ENCODE results near the gene SH3BP1.

SH3BP1 gene

GRCh38 chr22:37632174-37633088 is 7.0 kb upstream of the SH3BP1 start:
- no peaks in the 10 kb centered on the region for H3K27me3 ChIP-seq (replicated peaks; ENCODE audit: control insufficient read depth, insufficient read depth, low read length)
- TF ChIP-seq, protein P1, sequence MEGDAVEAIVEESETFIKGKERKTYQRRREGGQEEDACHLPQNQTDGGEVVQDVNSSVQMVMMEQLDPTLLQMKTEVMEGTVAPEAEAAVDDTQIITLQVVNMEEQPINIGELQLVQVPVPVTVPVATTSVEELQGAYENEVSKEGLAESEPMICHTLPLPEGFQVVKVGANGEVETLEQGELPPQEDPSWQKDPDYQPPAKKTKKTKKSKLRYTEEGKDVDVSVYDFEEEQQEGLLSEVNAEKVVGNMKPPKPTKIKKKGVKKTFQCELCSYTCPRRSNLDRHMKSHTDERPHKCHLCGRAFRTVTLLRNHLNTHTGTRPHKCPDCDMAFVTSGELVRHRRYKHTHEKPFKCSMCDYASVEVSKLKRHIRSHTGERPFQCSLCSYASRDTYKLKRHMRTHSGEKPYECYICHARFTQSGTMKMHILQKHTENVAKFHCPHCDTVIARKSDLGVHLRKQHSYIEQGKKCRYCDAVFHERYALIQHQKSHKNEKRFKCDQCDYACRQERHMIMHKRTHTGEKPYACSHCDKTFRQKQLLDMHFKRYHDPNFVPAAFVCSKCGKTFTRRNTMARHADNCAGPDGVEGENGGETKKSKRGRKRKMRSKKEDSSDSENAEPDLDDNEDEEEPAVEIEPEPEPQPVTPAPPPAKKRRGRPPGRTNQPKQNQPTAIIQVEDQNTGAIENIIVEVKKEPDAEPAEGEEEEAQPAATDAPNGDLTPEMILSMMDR (IDR thresholded peaks at IDR 0.05; ENCODE audit: insufficient read depth, low read length, poor library complexity, severe bottlenecking), result no peak
- DNase-seq (ENCODE audit: extremely low read depth, insufficient read length), result no peak
- H3K36me3 ChIP-seq (ENCODE audit: control insufficient read depth, insufficient read depth, low read length), result peaks cover 21% of the 10 kb centered on the region
- H3K4me3 ChIP-seq (replicated peaks; ENCODE audit: low read depth, low read length), result no peak overlapping the region

- DNase-seq (ENCODE audit: extremely low read depth, insufficient read length), result peak; percentile 80
- TF ChIP-seq, protein P1 (IDR thresholded peaks at IDR 0.05; ENCODE audit: insufficient read depth, low read length, poor library complexity, severe bottlenecking), result no peak
- peak overlapping the region; percentile 15; the same call in 1 of the 2 replicates for H3K4me3 ChIP-seq (replicated peaks; ENCODE audit: low read depth, low read length)
- H3K27me3 ChIP-seq (replicated peaks; ENCODE audit: control insufficient read depth, insufficient read depth, low read length), result no peaks in the 10 kb centered on the region
- peaks cover 21% of the 10 kb centered on the region for H3K36me3 ChIP-seq (ENCODE audit: control insufficient read depth, insufficient read depth, low read length)
These were observed 6.3 kb upstream of the SH3BP1 start for GRCh38 chr22:37633089-37633624.

GRCh38 chr22:37633625-37634416 is 5.6 kb upstream of the SH3BP1 start:
- H3K4me3 ChIP-seq (replicated peaks; ENCODE audit: low read depth, low read length), result peak overlapping the region; percentile 34; the same call in 1 of the 2 replicates
- TF ChIP-seq, protein P1 (IDR thresholded peaks at IDR 0.05; ENCODE audit: insufficient read depth, low read length, poor library complexity, severe bottlenecking), result peak; percentile 31
- peak; percentile 87 for DNase-seq (ENCODE audit: extremely low read depth, insufficient read length)

DNA sequence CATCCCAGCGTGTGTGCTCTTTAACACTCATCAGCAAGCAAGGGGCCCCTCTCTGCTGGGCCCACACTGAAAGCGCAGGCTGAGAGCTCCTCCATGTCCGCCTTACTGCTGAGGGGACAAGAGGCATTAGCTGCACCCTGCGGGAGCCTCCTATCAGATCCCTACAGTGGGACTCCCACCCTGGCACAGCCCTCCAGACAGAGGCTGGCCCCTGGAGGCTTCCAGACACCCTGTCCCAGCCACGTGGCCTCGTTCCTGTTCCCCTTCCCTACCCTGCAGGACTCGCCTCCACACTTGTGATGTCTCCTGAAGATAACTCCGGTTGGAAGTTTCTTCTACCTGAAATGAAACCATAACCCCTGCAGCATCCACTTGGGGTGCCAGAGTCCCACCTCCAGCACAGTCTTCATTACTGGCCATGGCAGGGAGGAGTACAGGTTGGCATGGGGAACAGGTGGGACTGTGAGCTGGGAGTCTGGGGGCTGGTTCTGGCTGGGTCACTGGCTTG is 5.0 kb upstream of the SH3BP1 start:
- TF ChIP-seq, protein P1 (IDR thresholded peaks at IDR 0.05; ENCODE audit: insufficient read depth, low read length, poor library complexity, severe bottlenecking), result peak; percentile 54
- no peaks in the 10 kb centered on the region for H3K27me3 ChIP-seq (replicated peaks; ENCODE audit: control insufficient read depth, insufficient read depth, low read length)
- peak overlapping the region; percentile 34 for H3K4me3 ChIP-seq (replicated peaks; ENCODE audit: low read depth, low read length)
- DNase-seq (ENCODE audit: extremely low read depth, insufficient read length), result peak; percentile 63
- H3K36me3 ChIP-seq (ENCODE audit: control insufficient read depth, insufficient read depth, low read length), result peaks cover 13% of the 10 kb centered on the region

More at GRCh38 chr22:37633625-37634416, 5.6 kb upstream of the SH3BP1 start:
- Histone ChIP-seq H3K27me3 (replicated peaks; ENCODE audit: control insufficient read depth, insufficient read depth, low read length) (no peaks in the 10 kb centered on the region), H3K36me3 (ENCODE audit: control insufficient read depth, insufficient read depth, low read length) (peaks cover 19% of the 10 kb centered on the region)

DNA sequence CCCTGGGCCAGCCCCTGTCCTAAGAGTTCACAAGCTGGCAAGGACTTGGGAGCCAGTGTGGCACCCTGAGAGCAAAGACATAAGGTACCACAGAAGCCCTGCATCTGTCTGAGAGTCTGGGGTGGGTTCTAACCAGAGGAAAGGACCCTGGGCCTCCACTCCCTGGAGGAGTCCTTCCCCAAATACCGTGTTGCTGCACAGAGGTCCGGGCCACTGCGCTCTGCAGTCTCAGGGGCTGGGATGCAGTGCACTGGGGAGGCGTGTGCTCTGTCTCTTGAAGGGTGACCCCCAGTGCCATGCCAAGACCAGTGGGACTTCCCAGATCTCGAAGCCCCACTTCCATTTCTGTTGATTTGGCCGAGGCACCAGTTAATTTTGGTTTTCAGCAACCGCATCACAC is 4.3 kb upstream of the SH3BP1 start:
- TF ChIP-seq, protein P1 (IDR thresholded peaks at IDR 0.05; ENCODE audit: insufficient read depth, low read length, poor library complexity, severe bottlenecking), result no peak
- no peak for DNase-seq (ENCODE audit: extremely low read depth, insufficient read length)
- Histone ChIP-seq H3K4me3 (replicated peaks; ENCODE audit: low read depth, low read length) (no peak overlapping the region), H3K27me3 (replicated peaks; ENCODE audit: control insufficient read depth, insufficient read depth, low read length) (no peaks in the 10 kb centered on the region), H3K36me3 (ENCODE audit: control insufficient read depth, insufficient read depth, low read length) (peaks cover 8% of the 10 kb centered on the region)
